DMS53 treated with DMSO at 0.1 percent for 48 hours (cell line): ENCODE measurements around the gene ABCC1.

Experiments
- DNase-seq: peaks from one replicate; lab custom pipeline; 2025; ENCODE audit not compliant: unreplicated experiment; lab: John Stamatoyannopoulos, UW

Gene ABCC1

DNA sequence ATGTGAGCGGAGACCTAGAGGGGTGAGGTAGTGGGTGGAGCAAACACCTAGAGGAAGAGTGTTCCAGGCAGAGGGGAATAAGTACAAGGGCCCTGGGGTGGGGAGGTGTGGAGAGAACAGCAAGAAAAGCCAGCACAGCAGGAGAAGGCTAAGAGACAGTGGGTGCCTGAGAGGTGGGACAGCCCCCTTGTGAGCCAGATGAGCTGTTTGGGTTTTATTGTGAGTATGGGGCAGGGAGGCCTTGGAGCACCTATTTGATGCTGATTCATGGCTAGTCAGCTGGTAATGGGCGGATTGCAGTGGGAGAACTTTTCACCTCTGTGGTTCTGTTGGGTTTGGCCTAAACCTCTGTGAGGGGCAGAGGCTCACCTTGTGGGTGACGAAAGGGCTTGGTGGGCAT is 68.4 kb downstream of the ABCC1 start:
- DNase-seq = no peak

DNA sequence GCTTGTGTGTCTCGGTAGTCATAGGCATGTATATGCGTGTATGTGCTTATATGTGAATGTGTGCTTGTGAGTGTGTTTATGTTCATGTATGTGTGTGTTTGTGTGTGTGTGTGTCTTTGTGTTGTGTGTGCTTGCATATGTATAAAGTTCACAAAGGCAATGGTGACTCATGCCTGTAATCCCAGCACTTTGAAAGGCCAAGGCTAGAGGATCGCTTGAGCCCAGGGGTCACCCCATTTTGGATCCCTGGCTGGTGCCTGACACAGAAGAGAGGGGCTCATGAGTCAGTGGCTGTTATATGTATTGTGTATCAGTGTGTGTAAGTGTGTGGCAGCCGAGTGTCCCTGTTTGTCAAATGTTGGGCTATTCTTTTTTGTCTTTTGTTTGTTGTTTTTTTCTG is 69.3 kb downstream of the ABCC1 start:
- no peak for DNase-seq

DNA sequence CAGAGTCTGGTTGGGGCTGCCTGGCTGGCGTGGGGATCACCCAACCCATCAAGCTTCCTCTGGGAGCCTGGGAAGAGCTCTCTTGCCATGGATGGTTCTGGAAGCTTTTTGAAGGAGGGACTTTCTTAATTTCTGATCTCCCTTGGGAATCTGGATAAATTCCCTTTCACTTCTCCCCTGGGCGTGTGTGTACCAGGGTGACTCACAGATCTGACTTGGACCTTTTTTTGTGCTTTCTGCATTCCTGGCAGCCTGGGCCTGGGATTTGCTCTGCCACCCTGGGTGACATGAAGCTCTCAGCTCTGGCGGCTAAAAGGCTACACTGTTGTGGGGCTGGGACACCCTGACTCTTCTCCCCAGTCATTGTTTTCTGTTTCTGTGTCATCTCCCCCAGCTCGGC is 70.1 kb downstream of the ABCC1 start:
- DNase-seq = no peak

DNA sequence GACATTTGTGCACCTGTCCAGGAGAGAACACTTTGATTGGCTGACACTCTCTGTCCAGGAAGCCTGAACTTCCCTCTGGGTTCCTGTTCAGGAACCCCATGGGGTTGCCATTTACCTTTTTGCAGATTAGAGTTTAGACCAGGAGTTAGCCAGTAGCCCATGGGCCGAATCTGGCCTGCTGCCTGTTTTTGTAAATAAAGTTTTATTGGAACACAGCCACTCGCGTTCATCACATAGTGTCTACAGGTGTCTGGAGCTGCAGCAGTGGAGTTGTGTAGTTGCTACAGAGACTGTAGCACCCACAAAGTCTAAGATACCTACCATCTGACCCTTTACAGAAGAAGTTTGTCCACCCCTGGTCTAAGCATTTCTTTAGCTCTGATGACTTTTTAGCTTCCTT is 70.9 kb downstream of the ABCC1 start:
- DNase-seq = no peak

DNA sequence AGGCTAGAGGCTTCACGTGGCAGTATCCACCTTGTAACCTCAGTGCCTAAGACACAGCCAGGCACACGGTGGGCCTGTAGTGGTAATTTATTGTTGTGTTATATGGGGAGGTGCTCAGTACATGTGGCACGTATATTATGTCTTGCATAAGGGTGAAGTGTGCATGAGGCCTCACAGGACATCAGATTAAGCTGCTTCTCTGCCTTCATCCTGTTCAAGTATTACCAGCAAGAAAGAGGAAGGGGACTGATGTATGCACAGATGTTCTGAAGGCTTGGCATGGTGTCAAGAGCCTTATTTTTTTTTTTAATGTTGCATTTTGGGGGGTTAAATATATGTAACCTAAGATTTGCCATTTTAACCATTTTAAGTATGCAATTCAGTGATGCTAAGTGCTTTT is 71.6 kb downstream of the ABCC1 start:
- no peak for DNase-seq

DNA sequence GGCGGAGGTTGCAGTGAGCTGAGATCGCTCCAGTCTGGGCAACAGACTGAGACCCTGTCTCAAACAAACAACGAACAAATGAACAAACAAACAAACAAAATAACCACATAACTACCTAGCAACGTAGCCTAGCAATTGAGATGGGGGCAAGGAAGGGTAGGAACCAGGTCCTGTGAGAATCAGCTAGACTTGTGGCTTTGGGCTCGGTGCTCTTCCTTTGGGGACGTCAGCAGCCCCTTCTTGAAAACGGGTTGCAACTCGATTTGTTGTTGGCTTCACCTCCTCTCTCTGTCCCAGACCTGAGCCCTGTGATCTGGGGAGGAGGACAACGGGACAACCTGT is 72.2 kb downstream of the ABCC1 start:
- DNase-seq = no peak

DNA sequence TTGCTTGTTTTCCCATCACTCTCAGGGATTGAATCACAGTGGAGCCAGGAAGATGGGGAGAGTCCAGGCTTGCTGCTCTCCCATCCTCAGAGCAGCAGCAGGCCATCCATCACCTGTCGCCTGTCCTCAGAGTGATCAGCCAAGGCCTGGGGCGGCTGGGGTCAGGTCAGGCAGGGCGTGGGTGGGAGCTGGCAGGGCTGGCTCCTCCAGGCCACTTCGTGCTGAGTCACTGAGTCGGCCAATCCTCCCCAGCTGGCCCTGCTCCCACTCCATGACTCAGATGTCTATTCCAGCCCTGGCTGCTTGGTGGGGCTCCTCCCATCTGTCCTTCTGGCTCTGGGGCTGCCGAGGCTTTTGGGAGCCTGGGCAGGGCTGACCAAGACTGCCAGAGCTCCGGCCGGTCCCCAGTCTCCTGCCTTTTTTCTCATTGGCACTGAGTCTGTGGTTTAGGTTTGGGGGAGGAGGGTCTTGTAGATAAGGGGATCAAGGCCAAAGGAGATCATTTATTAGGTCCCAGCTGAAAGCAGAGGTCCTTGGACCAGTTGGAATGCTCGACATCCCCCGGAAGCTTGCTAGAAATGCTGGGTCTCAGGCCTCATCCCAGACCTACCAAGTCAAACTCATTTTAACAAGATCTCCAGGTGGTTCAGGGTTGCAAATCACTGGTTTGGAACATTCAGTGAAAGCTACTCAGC is 72.7 kb downstream of the ABCC1 start:
- peak; percentile 62 for DNase-seq

DNA sequence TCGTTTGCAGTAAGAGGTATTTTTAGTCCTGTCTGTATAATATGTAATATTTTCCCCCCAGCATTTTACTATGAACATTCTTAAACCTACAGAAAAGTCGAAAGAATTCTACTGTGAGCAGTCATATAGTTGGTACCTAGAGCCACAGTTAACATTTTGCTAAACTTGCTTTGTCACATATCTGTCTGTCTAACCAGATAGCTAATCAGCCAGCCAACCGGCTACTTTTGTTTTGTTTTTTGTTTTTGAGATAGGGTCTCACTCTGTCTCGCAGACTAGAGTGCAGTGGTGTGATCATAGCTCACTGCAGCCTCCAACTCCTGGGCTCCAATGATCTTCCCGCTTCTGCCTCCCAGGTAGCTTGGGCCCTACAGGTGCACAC is 73.3 kb downstream of the ABCC1 start:
- DNase-seq = no peak

DNA sequence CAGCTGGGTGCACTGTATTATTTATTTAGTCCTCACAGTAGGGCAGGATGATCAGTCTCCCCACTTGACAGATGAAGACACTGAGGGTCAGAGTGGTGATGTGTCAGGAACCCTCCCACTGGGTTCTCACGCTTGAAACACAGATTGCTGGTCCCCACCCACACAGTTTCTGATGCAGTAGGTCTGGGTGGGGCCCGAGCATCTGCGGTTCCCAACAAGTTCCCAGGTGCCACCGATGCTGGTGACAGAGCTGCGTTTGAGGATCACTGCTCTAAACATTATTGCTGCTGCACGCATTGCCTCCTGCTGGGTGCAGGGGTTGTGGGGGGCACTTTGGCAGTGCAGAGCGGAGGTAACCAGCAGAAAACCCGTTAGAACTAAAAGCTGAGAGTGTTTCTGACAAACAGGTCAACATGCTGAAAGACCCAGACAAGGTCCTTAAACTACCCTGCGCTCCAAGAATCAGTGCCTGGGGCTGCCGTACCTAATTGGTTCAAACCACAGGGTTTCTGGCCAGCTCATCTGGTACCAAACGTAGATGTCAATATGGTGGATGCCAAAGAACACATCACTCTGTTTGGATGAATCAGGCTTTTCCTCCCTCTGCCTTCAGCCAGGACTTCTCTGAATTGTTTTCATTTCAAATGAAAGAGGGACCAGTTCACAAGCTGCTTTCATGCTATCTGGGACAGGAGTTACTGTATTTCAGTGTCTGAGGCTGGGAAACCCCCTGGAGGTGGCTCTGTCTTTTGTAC is 76.0 kb downstream of the ABCC1 start:
- DNase-seq = no peak

DNA sequence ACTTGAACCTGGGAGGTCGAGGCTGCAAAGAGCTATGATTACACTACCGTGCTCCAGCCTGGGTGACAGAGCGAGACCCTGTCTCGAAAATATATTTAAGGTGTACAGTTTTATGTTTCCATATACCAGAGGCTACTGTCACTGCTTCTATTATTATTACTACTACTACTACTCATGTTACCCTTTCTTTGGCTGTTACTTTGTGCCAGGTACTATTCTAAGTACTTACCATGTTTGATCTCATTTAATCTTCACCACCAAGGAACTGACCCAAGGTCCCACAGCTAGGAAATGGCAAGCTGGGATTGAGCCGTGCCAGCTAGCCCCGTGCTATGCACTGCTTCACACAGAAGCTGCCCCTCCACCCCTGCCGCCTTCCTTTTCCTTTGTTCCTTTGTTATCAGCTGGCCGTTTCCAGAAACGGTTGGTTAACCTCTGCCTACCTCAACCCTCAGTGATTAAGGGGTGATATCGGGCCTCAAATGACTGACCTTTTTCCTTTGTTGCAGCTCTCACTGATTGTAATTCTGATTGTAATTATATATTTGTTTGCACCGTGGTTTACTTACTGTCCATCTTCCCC is 78.4 kb downstream of the ABCC1 start:
- no peak for DNase-seq

DNA sequence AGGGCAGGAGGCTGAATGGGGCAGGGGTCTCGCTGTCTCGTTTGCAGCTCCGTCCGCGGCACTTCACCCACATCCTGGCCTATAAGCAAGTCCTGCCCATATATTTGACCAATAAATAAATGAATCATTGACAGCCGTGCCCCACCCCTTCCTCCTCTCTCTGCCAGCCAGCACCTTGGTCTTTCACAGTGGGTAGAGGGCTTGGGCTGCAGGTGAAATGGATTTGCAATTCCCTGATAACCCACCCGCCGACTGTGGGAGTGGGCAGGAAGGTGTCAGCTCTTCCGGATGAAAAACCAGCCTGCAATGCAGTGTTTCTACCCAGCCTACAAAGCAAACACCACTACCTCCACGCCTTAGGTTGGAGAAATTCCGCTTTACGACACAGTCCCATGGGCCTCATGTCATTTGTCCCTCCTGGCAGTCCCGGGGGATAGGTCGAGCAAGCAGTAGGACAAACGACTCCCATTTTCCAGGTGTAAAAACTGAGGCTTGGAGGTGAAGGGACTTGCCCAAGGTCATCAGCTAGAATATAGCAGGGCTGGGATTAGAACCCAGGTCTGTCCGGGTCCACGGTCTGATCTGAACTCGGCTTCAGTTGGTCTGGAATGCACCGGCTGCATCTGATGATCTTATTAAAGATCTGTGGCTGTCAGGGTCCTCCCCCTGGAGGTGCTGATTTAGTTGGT is 79.0 kb downstream of the ABCC1 start:
- DNase-seq = no peak

DNA sequence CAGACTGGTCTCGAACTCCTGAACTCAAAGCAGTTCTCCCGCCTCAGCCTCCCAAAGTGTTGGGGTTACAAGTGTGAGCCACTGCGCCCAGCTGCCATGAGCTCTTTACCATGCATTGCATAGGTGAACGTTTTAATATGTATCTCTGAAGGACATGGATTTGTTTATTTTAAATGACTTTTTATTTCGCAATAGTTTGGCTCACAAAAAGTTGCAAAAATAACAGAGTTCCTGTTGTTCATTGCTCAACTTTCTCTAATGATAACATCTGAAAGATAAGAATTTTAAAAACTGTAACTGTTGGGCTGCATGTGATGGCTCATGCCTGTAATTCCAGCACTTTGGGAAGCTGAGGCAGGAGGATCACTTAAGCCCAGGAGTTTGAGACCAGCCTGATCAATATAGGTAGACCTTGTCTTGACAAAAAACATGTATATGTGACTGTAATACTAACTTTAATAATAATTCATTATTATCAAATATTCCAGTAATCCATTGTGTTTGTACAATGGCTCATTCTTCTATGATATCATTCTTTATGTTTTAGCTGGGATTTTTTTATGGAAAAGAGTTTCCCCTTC is 80.1 kb downstream of the ABCC1 start:
- DNase-seq = no peak

DNA sequence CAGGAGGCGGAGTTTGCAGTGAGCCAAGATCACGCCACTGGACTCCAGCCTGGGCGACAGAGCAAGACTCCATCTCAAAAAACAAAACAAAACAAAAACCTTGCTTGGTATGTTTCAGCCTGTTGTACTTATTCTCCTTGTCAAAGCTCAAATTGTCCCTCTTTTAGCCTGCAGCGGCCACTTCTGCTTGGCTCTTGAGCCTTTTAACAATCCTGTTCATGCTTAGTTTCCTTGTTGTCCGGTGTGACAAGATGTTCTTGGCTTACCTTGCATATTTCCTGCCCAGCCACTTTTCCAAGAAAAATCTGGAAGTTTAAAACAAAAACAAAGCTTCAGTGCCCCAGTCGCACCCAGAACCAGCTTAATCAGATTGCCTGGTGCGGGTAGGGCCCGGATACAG is 81.0 kb downstream of the ABCC1 start:
- no peak for DNase-seq

DNA sequence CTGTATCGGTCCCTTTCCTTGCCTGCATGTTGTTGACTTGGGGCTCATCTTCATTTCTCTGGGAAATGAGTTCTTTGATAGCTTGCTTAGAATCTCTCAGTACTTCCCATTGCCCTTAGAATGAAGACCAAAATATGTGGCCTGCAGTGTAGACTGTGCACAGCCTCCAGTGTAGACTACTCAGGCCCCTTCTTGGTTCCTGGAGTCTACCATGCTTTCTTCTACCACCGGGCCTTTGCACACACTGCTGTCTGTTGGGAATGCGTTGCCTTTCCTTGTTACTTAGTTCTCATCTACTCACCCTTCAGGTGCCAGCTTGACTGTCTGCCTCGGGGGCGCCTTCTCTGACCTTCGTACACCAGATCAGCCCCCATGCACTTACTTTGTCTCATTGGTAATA is 82.0 kb downstream of the ABCC1 start:
- no peak for DNase-seq

DNA sequence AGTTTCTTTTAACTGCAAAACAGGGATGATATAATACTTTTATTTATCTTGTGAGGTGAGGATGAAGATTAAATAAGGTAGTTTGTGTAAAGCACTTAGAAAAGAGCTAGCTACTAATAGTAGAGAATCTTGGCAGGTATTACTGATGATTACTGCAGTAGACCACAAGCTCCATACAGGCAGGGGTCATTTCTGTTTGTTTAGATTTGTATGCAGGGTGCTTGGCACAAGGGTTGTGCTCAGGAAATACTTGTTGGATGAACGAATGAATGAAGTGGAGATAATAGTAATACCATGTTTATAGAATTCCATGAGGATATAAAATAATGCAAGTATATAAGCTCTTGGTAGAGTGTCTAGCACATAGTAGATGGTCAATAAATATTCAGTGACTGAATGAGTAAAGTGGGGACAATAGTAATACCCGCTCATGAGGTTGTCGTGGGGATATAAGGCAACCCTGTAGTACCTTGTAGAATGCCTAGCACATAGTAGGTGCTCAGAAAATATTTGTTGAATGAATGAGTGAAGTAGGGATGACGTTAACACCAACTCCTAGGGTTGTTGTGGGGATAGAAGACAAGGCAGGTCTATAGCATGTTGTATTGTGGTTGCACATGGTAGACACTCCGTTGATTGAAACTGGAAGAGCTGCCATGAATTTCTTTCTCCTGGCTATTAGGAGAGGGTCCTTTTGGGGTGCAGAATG is 83.0 kb downstream of the ABCC1 start:
- DNase-seq = no peak

DNA sequence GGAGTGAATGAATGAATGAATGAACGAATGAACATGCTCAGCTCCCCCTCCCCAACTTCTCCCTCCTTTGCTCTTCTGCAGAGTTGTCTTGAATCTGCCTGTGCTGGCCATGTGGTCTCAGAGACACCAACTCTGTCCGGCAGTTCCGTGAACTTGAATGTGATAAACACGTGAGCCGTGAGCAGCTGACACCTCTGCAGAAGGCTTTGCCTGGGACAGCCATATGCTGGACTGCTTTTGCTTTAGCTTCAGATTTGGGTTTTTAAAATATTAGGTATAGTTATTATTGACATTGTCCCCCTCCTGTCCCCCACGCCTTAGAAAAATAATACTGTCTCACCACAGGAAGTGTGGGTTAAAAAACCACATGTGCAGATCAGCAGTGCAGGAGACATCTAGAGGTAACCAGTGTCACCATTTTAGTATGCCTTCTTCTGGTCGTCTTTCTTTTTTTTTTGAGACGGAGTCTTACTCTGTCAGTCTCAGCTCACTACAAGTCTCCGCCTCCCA is 83.8 kb downstream of the ABCC1 start:
- no peak for DNase-seq

DNA sequence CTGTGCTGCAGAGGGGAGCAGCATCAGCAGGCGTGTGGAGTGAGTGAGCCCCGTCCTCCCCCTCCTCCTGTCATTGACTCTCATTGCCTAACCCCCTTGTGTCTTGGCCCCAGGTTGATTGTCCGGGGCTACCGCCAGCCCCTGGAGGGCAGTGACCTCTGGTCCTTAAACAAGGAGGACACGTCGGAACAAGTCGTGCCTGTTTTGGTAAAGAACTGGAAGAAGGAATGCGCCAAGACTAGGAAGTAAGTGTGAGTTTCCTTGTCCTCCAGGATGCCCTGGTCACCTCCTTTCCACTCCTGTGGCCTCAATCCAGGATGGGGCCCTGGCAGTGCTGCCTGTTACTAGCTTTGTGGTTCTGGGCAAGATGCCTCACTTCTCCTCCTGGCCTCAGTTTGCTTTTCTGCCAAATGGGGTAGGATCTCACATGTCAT is 87.0 kb downstream of the ABCC1 start:
- no peak for DNase-seq

DNA sequence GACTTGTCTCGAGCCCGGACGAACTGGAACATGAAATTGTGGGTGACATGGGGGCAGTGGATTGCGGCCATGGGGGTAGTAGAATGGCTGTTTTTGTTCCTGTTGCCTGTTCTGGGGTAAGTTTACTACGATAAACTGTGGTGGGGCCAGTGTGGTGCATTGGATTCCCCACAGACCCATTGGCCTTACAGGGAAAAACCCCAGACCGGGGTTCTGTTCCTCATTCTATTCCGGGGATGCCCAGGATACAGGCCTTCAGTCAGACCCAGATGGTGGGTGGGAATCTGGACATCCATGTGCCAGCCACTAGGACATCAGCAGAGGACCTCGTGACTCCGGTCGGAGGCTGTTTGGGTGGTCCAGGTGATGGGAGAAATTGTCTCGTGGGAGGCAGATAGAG is 88.1 kb downstream of the ABCC1 start:
- DNase-seq = no peak

DNA sequence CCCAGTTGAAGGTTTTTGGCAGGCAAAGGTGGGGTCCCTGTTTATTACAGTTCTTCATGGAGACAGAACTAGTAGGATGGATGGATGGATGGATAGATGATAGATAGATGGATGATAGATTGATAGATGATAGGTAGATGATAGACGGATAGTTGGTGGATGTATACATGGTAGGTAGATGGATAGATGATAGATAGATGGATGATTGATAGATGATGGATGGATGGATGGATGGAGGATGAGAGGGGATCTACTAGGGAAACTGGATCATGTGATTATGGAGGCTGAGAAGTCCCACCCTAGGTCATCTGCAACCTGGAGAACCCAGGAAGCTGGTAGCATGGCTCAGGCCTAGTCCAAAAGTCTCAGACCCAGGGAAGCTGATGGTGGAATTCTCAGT is 88.6 kb downstream of the ABCC1 start:
- DNase-seq = no peak

DNA sequence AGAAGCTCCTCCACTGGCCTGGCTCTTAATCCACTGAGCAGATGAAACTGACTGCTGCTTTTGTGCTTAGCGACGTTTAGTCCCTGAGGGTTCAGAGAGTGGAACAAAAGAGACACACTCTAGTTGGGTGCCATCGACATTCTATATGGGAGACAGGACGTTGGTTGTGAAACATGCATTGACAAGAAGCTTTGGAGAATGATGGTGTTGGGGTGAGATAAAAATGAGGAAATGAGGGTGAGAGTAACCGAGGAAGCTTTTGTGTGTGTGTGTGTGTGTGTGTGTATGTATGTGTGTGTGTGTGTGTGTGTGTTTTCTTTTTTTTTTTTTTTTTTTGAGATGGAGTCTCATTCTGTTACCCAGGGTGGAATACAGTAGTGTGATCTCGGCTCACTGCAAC is 89.5 kb downstream of the ABCC1 start:
- no peak for DNase-seq
